ENCODE data around the gene SLC16A10.

DNA sequence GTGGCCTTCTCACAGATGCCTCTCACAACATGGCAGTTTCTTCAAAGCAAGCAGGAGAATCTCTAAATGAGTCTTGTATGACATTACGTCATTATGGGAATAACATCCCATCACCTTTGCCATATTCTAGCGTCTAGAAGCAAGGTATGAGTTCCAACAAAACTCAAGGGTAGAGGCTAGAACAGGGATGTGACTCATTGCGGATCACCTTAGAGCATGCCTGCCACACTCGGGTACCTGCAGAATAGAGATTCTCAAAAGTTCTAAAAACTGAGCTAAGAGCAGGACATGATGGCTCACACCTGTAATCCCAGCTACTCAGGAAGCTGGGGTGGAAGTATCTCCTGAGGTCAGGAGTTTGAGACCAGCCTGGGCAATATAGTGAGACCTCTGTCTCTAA is 182.8 kb downstream of the SLC16A10 start:
- no peak for TF ChIP-seq FOXM1 (IDR thresholded peaks at IDR 0.05; ENCODE audit: borderline replicate concordance)
- no peak for TF ChIP-seq FOXA1 (IDR thresholded peaks at IDR 0.05)
- no peak for TF ChIP-seq FOXK2 (IDR thresholded peaks at IDR 0.05)
- TF ChIP-seq, protein P1, sequence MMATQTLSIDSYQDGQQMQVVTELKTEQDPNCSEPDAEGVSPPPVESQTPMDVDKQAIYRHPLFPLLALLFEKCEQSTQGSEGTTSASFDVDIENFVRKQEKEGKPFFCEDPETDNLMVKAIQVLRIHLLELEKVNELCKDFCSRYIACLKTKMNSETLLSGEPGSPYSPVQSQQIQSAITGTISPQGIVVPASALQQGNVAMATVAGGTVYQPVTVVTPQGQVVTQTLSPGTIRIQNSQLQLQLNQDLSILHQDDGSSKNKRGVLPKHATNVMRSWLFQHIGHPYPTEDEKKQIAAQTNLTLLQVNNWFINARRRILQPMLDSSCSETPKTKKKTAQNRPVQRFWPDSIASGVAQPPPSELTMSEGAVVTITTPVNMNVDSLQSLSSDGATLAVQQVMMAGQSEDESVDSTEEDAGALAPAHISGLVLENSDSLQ (IDR thresholded peaks at IDR 0.05): no peak
- no peak for TF ChIP-seq TARDBP (IDR thresholded peaks at IDR 0.05)
- TF ChIP-seq NFRKB (IDR thresholded peaks at IDR 0.05): no peak
- TF ChIP-seq SP1 (IDR thresholded peaks at IDR 0.05): no peak
- TF ChIP-seq BHLHE40 (IDR thresholded peaks at IDR 0.05; ENCODE audit: borderline replicate concordance): no peak
- TF ChIP-seq ZNF384 (IDR thresholded peaks at IDR 0.05): no peak
- TF ChIP-seq L3MBTL2 (conservative IDR thresholded peaks at IDR 0.05): no peak
- TF ChIP-seq ELF4 (IDR thresholded peaks at IDR 0.05): no peak
- TF ChIP-seq SUZ12 (IDR thresholded peaks at IDR 0.05): no peak
- no peak for TF ChIP-seq LEF1 (IDR thresholded peaks at IDR 0.05; ENCODE audit: borderline replicate concordance)
